Measurements from ENCODE around the gene PFDN5. TPM values are rescaled to one million over a fixed set of nuclear protein-coding genes. Genes with fewer than 3 reads are reported as not detected.

PFDN5 gene
- total RNA-seq: 1,042 and 1,327 TPM in 2 replicates

GRCh38 chr12:53295070-53295890 is at the start of gene PFDN5:
Gene PFDN5, plus strand, starts transcription at chr12:53295542. Its CDS starts 26 bp downstream, at chr12:53295568.

GRCh38 chr12:53267999-53268629 is 27.2 kb upstream of the PFDN5 start, which contains the start of gene ESPL1:
Gene ESPL1, plus strand, starts transcription at chr12:53268299. Its CDS starts 468 bp downstream, at chr12:53268767.

GRCh38 chr12:53299454-53300180 is 4.3 kb downstream of the PFDN5 start, which contains the start of gene MYG1:
Gene MYG1, plus strand, starts transcription at chr12:53299695. Its CDS starts 43 bp downstream, at chr12:53299738.

GRCh38 chr12:53336181-53336681 is 40.9 kb downstream of the PFDN5 start, which contains the start of gene SP7:
Gene SP7, minus strand, starts transcription at chr12:53336354. Its CDS starts 708 bp downstream, at chr12:53335646.

Other genes with a start within 250 kb of the PFDN5 start
- 48.2 and 58.6 TPM in 2 replicates for gene TNS2, start 245.5 kb upstream of the PFDN5 start, total RNA-seq
- 18.3 and 22.1 TPM in 2 replicates for gene SPRYD3, start 216.2 kb upstream of the PFDN5 start, total RNA-seq
- gene IGFBP6, start 197.9 kb upstream of the PFDN5 start, total RNA-seq: 1,620 and 3,493 TPM in 2 replicates
- gene SOAT2, start 192.1 kb upstream of the PFDN5 start, total RNA-seq: 0.16 and 0.17 TPM in 2 replicates
- 14.3 and 16.9 TPM in 2 replicates for gene ZNF740, start 114.8 kb upstream of the PFDN5 start, total RNA-seq
- gene CSAD, start 114.6 kb upstream of the PFDN5 start, total RNA-seq: 8.4 and 11.3 TPM in 2 replicates
- 0.47 and 1.4 TPM in 2 replicates for gene ITGB7, start 88.3 kb upstream of the PFDN5 start, total RNA-seq
- 32.3 and 35.3 TPM in 2 replicates for gene RARG, start 63.3 kb upstream of the PFDN5 start, total RNA-seq
- gene ESPL1, start 27.2 kb upstream of the PFDN5 start, total RNA-seq: 0.86 and 1.9 TPM in 2 replicates
- 50.8 and 56.3 TPM in 2 replicates for gene MYG1, start 4.2 kb downstream of the PFDN5 start, total RNA-seq
- gene AAAS, start 26.1 kb downstream of the PFDN5 start, total RNA-seq: 37.8 and 39.4 TPM in 2 replicates
- not detected in 2 replicates for gene SP7, start 40.8 kb downstream of the PFDN5 start, total RNA-seq
- gene SP1, start 84.6 kb downstream of the PFDN5 start, total RNA-seq: 19.4 and 23.3 TPM in 2 replicates
- gene AMHR2, start 128.3 kb downstream of the PFDN5 start, total RNA-seq: not detected in 2 replicates
- gene PRR13, start 146.2 kb downstream of the PFDN5 start, total RNA-seq: 14.6 and 27.1 TPM in 2 replicates
- 221 and 306 TPM in 2 replicates for gene PCBP2, start 156.6 kb downstream of the PFDN5 start, total RNA-seq
- 43.6 and 47.6 TPM in 2 replicates for gene MAP3K12, start 203.9 kb downstream of the PFDN5 start, total RNA-seq
- gene TARBP2, start 205.7 kb downstream of the PFDN5 start, total RNA-seq: 32.4 and 33.4 TPM in 2 replicates
- gene NPFF, start 211.9 kb downstream of the PFDN5 start, total RNA-seq: not detected in 2 replicates